ENCODE data around the gene GP9.

The GP9 gene

DNA sequence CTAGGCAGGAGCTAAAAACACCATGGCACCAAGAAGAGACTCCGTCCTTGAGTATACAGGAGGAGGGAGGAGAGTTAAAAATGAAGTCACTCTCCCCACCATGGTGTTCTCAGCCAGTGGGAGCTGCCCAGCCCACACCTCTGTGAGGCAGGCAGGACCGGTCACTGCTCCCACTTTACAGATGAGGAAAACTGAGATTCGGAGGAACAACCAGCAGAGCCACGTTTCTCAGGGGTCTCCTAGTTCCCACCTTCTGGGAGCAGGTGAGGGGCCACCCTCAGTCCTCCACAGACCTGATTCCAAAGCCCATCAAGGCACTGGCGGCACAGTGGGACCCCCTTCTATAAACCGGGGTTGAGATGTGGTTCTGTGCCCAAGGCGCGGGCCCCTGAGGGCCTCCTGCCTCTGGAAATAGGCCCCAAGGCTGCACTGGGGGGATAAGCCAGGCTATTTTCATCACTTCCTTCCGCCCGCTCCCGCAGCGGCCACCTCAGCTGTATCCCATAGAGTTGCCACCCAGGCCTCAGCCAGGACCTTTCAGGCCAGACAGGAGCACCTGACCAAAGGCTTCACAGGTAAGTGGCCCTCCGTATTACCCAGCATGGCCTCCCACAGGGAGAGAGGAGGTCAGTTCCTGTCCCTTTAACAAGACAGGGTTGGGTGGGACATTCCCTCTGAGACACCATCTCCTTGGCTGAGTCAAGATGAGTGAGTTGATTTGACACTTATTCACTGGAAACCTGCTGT is at the start of gene GP9:
Gene GP9, plus strand, starts transcription at position 504 of the 747 bp plus-strand sequence. CDS start 961 bp downstream, outside the sequence.
- no peak for DNase-seq

- DNase-seq, result no peak
Observed at GRCh38 chr3:129013491-129013891, 47.1 kb upstream of the GP9 start.

DNA sequence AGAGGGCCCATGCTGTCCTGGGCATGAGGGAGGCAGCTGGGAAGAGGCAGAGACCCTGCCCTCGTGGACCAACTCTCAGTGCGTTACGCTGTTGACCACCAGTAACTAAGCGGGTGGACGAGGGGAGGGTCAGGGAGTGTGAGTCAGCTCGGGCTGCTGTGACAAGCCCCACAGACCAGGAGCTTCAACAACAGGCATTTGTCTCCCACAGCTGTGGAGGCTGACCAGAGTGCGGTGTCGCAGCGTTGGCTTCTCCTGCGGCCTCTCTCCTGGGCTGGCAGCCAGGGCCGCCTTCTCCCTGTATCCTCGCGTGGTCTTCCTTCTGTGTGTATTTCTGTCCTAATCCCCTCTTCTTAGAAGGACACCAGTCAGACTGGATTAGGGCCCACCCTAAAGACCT is 46.4 kb upstream of the GP9 start:
- DNase-seq, result peak in 25 of 58 donors; percentile 6 to 80 (median 42)

DNA sequence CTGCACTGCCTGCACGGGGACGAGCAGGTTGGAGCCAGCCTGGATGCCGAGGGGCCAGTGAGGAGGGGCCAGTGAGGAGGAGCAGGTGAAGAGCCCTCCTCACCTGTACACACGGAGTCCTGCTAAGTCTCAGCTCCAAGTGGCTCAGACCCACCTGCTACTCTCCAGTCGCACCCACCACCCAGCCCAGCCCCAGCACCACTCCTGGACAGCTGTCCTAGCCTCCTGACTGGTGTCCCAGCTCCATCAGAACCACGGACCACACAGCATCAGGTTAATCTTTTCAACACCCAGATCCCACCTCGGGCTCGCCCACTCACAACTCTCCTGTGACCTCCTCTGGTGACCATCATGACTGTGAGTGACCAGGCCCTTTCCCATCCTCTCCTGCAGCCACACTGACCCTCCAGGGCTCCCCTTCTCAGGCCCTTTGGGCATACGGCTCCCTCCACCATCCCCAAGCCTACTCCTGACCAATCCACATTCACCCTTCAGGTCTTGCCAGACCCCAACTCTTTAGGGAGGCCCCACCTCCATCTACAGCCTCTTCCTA is 45.7 kb upstream of the GP9 start:
- no peak for DNase-seq

- peak in 3 of 58 donors; percentile 3 to 12 (median 11) for DNase-seq
Observed at GRCh38 chr3:129015388-129016105, 45.0 kb upstream of the GP9 start.

DNA sequence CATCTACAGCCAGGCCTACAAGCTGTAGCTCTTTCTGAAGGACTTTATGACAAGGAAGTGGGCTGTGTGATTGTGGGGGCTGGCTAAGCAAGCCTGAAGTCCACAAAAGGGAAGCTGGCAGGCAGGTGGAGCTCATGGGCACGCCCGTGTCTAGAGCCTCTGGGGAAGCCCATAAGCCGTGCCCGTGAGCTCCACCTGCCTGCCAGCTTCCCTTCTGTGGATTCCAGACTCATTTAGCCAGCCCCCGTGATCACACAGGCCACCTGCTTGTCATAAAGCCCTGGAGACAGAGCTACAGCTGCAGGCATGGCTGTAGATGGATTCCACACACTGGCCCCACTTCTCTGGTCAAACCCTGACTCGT is 44.2 kb upstream of the GP9 start:
- peak in 16 of 58 donors; percentile 11 to 50 (median 27) for DNase-seq

DNA sequence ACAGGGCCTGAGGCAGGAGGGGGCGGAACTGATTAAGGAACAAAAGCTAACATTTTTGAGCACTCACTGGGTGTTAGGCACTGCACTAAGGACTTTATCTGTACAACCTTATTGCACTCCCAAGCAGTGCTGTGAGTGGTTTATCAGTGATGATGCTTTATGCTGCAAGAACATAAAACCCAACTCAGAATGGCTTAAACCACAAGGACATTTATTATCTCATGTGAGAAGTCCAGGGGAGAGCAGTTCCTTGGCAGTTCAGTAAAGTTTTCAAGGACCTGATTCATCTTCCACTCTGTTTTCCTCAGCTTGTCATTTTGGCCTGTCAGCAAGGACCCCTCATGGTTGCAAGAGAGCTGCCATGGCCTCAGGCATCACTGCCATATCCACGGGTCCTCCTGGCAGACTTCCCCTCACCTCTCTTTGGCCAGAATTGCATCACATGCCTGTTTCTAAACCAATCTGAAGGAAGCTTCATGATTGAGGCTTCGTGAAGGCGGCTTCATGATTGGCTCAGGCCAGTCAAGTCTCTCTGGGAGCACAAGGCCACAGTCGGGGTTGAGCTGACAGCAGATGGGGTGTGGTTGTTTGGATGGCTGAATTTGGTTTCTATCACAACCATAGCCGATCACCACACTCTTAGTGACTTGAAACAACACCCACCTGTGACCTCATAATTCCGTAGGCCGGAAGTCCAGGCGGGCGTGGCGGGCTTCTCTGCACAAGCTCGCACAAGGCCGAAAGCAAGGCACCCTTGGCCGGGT is 43.7 kb upstream of the GP9 start:
- no peak for DNase-seq

- no peak for DNase-seq
Observed at GRCh38 chr3:129017484-129017899, 43.1 kb upstream of the GP9 start.

DNA sequence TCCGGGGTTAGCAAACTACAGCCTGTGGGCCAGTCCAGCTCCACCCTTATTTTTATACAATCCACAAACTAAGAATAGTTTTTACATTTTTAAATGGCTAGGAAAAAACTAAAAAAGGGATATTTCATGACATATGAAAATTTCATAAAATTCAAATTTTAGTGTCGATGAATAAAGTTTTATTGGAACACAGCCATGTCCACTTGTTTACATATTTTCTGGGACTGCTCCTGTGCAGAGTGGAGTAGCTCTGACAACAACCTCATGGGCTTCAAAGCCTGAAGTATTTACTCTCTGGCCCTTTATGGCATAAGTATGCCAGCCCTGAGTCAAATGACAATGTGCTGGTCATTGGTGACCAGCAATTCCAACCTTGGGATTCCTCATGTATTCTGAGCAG is 42.3 kb upstream of the GP9 start:
- no peak for DNase-seq

GRCh38 chr3:129018751-129019150 is 41.8 kb upstream of the GP9 start:
- no peak for DNase-seq

DNA sequence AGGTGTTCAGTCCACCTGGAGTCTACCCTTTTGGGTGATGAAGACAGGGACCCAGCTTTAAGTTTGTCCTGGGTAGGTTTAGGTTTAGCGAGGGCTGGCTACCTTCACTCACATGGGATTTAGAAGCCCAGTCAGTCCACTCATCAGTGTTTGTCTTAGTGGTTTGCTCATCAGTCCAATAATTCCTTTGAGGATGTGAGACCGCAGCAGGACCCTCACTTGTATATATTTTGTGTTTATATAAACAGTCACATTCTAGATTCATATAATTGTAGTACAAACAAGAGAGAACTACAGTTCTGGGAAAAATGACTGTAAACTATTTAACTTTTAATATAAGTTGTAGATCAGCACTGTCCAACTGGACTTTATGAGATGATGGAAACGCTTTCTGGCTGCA is 41.3 kb upstream of the GP9 start:
- DNase-seq, result no peak

DNA sequence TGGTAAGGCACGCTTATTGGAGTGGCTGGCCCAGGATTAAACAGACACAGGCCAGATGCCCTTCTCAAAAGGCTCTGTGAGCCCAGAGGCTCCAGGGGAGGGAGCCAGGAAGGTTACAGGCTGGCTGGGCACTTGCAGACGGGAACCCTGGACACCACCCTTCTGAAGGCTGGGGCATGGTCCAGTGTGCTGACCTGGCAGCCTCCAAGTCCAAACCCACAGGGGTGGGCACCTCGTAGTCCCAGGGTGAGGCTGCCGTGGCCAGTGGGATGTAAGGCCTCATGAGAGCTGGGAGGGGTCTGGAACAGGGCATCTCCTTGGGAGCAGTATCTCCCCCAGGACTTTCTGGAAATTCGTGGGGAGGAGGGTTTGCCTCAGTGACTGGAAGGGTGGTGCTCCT is 39.9 kb upstream of the GP9 start:
- DNase-seq, result no peak

DNA sequence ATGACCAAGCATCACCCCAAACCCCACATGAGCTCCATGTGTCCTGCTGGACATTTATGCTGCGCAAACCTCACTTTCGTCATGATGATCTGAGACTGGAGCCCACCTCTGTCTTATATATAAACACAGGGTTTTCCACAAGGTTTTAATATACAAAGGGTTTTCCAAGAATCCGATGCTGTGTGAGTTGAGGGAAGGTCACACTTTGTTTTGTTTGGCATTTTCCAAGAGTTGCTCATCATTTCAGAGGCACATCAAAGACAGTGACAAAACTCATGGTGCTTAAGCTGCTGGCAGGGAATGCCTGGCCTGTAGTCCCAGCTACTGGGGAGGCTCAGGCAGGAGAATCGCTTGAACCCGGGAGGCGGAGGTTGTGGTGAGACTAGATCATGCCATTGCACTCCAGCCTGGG is 39.4 kb upstream of the GP9 start:
- DNase-seq, result no peak

- no peak for DNase-seq
Observed at GRCh38 chr3:129022114-129023007, 38.2 kb upstream of the GP9 start.

DNA sequence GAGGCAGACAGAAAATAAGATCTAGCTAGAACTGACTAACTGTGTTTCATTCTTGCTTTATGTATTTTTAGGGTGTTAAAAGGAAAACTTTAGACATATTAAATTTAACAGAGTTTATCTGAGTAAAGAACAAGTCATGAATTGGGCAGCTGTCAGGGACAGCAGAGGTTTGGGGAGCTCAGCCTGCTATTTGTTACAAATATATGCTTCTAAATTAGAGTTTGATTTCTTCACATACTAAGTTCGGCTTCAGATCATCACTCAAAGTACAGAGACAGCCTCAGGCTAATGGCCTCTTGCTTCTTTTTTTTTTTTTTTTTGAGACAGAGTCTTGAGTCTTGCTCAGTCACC is 37.6 kb upstream of the GP9 start:
- no peak for DNase-seq

DNA sequence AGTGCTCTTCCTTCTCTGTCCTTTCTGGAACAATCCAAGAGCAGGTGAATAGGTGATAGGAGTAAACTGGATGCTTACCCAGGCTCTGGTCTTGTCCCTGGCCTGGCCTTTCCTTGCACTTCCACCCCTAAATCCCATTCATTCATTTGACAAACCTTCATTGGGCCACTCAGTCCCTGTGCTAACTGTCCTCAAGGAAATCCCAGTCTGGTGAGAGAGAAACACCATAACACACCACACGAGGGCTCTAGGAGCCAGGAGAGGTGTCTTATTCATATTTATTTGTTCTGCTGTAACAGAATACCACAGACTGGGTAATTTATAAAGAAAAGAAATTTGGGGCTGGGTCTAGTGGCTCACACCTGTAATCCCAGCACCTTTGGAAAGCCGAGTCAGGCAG is 36.7 kb upstream of the GP9 start:
- no peak for DNase-seq

- DNase-seq, result no peak
Observed at GRCh38 chr3:129025108-129025507, 35.5 kb upstream of the GP9 start.

GRCh38 chr3:129025691-129026435 is 34.7 kb upstream of the GP9 start:
- DNase-seq, result peak in 3 of 58 donors; percentile 17 to 21 (median 19)

DNA sequence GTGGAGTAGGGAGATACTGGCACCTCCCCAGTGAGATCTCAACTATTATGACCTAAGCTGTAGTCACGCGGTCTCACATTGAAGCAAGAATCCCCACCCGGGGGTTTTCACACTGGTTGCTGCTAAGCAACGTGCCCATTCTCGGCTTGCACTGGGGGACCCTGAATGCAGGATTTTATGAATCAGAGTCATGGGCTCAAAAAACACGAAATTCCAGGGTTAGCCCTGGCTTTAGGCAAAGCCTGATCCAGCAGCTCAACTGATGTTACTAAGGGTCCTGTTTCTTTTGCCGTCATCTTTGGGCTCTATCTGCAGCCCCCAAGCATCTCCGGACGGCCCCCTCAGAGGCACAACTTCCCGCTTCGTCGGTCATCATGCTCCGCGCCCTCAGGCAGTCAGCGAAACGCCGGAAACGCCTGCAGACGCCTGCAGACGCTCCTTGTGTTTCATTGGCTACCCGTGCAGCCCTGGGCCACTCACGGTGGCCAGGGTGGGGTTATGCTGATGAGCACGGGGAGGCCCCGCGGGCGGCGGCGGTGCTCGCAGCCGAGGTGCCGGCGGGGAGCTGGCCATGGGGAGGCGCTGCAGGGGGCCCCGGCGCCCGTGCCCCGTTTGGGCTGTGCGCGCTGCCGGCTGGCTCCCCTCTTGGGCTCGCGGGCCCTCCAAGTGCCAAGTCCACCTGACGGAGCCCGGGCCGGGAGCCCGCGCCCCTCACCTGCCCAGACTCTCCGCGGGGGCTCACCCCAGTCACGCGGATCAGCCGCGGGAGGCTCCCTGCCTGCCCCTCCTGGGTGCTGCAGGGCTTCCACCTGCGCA is 33.6 kb upstream of the GP9 start:
- peak in 57 of 58 donors; percentile 12 to 86 (median 71) for DNase-seq
